GM21786 (cell line): ENCODE measurements around the gene VRK1.

Source experiments
- ATAC-seq: cut with Tn5 transposase; IDR thresholded peaks from one replicate; pipeline ENCODE4 v1.9.1; 2021; ENCODE audit not compliant: unreplicated experiment

VRK1 gene

DNA sequence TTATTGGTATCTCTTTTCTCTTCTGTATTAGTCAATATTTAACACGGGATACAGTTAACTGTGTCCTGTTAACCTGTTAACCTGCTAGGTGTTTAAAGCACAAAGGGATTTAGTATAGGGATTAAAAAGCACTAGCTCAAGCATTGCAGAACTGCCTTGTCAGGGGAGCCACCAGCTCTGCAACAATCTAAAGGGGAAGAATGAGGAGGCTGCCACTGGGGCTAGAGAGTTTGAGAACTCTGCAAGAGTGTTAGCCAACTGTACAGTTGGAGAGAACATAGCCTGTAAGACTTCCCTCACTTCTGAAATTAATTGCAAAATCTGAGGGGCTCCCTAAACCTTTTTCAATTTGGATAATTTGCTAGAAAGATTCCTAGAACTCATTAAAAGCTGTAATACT, 6.5 kb upstream of the VRK1 start:
- no peak for ATAC-seq

DNA sequence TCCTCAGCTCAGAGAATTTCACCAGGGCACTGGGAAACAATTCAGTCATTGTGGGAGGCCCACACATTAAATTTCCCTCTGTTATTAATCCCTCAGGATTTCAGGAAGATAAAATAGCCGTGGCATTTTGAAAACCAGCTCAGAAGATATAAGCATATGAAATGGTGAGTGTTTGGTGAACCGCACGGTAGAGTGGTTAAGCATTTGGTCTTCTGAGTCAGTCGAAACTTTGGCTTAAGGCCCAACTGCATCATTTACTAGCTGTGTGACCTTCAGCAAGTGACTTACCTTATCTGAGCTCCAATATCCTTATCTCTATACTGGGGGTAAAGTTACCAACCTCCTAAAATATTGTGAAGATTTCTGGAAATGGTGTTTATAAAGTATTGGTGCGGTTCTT, 5.2 kb upstream of the VRK1 start:
- ATAC-seq, result no peak

DNA sequence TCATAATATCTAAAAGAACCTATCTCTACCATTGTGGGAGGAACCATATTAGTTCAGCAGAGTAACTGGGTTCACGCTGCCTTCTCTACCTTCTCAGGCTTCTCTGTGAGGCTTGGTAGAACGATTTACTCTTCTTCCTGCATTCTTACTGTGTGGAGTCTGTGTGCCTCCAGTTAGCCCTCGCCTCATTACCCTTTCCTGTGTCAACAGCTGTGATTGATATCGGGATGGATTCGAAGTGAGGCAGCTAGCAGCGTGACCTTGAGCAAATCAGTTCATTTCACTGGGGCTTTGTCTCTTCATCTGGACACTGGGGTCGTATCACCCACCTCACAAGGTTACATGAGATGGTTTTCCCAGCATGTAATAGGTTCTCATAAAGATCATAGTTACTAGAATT, 4.6 kb upstream of the VRK1 start:
- ATAC-seq, result no peak

DNA sequence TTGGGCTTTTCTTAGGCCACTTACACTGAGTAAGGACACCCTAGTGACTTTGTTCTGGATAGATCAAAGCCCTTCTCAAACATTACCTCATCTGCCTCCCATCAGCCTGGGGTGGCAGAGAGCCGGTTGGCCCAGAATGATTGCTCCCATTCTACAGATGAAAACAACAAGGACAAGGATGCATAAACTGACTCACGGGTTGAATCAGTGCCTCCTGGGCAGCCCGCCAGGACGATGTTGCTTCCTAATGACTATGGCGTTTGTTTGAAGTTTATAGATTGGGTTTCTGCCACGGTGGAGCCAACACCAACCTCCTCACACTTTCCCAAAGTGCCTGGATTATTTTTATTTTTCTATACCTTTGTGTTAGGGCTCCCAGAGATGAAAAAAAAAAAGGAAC, 3.6 kb upstream of the VRK1 start:
- no peak for ATAC-seq

GRCh38 chr14:96795109-96795828, 1.9 kb upstream of the VRK1 start:
- ATAC-seq, result no peak

DNA sequence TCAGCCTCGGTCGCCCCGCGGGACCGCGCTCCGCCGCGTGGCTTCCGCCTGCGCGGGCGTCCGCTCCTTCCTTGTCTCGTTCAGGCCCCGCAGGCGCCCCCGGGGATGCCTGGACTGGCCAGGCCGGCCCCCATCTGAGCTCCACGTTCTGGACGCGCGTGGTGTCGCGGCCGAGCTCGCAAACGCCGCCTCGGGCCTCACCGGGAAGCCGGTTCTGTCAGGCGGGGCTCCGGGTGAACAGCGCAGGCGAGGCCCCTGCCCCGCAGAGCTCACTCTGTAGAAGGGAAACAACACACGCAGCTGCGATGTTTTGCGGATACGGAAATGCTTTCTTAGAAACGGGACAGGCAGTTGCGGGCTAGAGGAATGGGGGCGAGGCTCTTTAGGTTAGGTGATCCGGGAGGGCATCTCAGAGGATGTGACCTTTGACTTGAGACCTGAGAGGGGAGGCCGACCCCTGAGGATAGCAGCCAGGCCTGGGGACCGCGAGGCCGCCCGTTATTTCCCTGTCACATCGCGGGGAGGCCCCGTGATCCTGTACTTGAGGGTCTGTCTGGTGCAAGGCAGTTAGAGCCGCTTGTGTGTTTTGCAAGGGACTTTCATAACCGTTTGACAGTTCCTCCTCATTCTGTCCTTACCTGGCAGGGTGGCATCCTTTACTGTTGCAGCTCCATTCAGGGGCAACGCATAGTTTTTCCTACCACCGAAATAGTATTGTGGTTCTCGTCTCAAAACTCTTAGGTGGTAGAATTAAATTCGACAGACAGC, 584 bp downstream of the VRK1 start:
- ATAC-seq, result peak; percentile 25

- ATAC-seq, result no peak
These were observed 1.8 kb downstream of the VRK1 start for GRCh38 chr14:96798956-96799355.

DNA sequence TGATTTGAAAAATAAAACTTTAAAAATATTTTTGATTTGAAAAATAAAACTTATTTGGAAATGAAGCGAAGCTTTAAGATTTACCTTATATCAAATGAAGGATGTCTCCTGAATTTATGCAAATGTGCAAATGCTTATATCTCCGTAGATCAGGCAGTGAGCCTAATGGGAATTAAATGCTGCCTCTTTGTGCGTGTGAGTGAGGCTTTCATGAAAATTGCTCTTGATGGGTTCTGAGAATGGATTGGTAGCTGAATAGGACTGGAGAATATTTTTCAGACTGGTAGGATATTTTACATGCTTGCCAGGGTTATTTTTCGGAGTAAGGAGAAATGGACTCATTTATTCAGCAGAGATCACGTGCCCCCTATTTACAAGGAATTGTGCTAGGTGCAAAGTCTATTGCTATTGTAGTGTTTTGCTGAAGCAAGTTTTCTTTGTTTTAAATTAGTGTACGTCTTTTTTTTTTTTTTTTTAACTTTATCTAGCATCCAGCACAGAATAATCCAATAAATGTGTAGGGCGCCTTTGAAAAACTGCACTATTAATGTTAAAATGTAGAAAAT, 2.4 kb downstream of the VRK1 start:
- no peak for ATAC-seq

DNA sequence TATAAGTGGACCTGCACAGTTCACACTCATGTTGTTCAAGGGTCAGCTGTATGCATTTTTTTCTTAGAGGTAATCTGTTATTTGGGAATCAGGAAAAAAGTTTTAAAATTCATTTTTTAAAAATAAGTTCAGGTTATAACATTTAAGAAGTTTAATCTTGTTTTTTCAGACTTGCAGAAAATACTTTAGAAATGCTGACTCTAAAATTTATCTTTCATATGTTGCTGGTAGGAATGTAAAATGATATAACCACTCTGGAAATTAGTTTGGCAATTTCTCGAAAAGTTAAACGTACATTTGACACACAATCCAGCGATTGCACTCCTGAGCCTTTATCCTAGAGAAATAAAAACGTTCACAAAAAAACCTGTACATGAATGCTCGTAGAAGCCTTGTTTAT, 4.7 kb downstream of the VRK1 start:
- no peak for ATAC-seq

- no peak for ATAC-seq
These were observed 5.8 kb downstream of the VRK1 start for GRCh38 chr14:96802963-96803362.

DNA sequence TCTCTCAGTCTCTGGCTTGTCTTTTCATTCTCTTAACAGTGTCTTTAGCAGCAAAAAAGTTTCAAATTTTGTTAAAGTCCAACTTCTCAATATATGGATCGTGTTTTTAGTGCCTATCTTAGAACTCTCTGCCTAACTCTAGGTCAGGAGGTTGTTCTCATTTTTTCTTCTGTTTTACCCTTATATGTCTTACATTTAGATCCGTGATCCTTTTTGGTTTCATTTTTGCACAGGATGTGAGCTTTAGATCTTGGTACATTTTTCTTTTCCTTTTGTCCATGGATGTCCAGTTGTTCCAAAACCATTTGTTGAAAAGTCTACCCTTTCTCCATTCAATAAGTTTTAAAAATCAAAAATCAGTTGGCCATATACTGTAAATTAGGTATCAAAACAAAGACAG, 6.8 kb downstream of the VRK1 start:
- no peak for ATAC-seq

DNA sequence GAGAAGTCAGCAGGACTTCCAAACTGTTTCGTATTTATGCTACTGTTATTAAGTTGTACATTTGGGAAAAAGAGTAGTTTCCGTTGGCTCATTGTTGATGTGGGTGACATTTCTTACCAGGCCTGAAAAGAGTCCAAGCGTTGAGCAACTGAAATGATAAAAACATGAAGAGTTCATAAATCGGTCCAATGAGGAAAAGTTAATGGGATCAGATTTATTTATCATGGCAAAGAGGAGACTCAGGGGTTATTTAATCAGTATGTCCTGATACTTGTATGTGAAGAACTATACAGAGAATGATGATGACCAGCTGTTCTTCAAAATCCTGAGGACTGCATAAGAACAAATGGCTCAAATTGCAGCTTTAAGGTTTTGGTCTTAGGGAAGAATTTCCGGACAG, 7.7 kb downstream of the VRK1 start:
- no peak for ATAC-seq

DNA sequence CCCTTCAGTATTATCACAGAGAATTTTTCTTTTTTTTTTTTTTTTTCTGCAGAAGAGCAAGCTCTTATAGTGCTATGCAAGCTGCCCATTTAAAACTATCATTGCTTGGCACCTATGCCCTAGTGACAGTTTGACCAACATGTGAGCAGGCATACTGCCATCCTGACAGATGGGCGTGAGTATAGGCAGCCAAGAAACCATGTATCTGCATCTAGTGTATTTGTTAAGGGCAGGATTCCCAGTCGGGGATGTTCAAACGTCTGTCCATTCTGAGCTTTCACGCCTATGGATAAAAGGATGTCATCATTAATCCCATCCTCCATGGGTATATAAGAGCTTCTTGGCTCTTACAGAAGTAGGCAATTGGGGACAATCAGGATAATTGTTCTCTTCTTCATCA, 8.8 kb downstream of the VRK1 start:
- no peak for ATAC-seq

GRCh38 chr14:96806836-96807235, 9.7 kb downstream of the VRK1 start:
- ATAC-seq, result no peak

GRCh38 chr14:96808619-96809406, 11.6 kb downstream of the VRK1 start:
- no peak for ATAC-seq

- no peak for ATAC-seq
These were observed 14.1 kb downstream of the VRK1 start for GRCh38 chr14:96811265-96811664.

DNA sequence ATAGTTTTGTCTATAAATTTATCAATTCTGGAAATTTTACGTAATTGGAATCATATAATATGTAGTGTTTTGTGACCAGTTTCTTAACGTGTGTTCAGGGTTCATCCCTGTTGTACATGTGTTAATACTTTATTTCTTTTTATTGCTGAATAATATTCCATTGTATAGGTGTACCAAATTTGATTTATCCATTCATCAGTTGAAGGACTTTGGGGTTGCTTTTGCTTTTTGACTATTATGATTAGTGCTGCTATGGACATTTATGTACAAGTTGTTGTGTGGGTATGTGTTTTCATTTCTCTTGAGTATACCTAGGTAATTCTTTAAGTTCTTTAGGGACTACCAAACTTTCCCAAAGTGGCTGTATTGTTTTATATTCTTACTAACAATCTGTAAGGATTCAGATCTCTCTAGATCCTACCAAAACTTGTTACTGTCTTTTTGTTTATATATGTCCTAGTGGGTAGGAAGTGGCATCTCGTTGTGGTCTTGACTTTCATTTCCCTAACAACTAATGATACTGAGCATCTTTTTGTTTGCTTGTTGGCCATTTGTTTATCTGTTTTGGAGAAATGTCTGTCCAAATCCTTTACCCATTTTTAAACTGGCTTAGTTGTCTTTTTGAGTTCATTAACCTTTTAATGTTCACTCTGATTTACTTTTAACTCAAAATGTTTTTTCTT, 14.9 kb downstream of the VRK1 start:
- ATAC-seq, result peak; percentile 70

DNA sequence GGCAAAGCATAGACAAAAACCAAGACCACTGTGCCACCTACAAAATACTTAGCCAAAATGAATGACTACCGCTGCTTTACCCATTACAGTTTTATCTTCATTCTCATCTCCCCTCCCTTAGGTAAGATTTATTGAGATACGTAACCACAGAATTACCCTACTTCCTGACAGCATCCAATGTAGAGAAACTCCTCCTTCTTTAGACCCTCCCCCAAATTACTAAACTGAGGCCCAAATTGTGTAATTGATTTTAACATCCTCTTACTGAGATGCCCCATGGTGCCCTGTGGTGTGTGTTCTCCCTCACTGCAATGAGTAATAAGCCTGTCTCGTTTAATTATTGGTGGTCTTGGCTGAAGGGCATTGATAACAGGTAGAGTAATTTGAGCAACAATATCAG, 19.1 kb downstream of the VRK1 start:
- ATAC-seq, result no peak

DNA sequence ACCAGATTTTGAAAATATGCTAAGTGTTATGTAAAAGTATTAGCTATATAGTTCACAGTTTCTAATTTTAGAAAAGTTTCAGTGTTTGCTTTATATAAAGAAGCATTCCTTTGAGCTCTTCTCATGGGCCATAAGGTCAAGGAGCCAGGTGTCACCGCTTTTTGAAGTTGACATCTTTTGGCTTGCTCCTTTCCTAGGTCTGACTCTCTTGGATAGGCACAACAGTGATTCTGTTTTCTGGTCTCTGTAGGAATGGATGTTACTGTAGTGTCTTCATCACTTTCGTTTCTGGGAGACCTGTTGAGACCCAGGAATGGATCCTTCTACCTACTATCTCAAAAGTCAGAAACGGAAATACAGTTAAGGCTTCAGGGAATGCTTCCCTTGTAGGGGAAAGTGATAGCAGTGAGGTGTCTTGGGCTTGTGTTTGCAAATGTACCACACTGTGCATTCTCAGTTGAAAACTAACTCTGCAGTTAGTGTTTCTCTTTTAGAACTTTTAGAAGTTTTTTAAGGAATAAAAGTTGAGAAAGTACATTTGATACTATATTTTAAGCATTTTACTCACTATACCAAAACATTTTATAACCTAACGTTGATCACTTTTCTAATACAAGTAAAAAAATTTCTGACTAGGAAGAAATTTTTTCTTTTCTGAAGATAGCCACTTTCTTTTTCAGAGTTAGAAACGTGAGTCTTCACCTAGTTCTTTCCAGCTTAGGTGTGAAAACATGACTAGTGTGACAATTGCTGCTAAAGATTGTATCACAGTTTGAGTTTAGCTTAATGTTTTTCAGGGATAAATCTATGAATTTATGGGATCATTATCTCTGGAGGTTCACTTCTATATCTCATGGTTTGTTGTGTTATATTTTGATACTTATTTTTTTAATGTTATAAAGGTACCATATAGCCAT, 20.8 kb downstream of the VRK1 start:
- ATAC-seq, result no peak

GRCh38 chr14:96821501-96821900, 24.3 kb downstream of the VRK1 start:
- no peak for ATAC-seq
